ENCODE results near the gene ZFP64.

DNA sequence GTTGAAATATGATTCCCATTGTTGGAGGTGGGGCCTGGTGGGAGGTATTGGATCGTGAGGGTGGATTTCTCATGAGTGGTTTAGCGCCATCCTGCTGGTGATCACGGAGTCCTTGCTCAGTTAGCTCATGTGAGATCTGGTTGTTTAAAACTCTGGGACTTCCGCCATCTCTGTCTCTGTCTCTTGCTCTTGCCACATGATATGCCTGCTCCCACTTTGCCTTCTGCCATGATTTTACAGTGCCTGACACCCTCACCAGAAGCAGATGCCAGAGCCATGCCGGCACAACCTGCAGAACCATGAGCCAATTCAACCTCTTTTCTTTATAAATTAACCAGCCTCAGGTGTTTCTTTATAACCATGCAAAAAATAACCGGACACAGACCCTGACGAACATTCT, 44.7 kb upstream of the ZFP64 start:
- TF ChIP-seq, protein P1, sequence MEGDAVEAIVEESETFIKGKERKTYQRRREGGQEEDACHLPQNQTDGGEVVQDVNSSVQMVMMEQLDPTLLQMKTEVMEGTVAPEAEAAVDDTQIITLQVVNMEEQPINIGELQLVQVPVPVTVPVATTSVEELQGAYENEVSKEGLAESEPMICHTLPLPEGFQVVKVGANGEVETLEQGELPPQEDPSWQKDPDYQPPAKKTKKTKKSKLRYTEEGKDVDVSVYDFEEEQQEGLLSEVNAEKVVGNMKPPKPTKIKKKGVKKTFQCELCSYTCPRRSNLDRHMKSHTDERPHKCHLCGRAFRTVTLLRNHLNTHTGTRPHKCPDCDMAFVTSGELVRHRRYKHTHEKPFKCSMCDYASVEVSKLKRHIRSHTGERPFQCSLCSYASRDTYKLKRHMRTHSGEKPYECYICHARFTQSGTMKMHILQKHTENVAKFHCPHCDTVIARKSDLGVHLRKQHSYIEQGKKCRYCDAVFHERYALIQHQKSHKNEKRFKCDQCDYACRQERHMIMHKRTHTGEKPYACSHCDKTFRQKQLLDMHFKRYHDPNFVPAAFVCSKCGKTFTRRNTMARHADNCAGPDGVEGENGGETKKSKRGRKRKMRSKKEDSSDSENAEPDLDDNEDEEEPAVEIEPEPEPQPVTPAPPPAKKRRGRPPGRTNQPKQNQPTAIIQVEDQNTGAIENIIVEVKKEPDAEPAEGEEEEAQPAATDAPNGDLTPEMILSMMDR (conservative IDR thresholded peaks at IDR 0.05) = no peak
- TF ChIP-seq EZH2 (IDR thresholded peaks at IDR 0.05; ENCODE audit: low read depth) = no peak

Data from PC-9 (cell line).